Measurements from ENCODE around the gene SEC23IP. TPM values are rescaled to one million over a fixed set of nuclear protein-coding genes. Genes with fewer than 3 reads are reported as not detected.
"Not testable (repeated sequence)": the region's sequence is repeated elsewhere in the genome, so short reads cannot be mapped to it uniquely, and the experiment has no call there.

The SEC23IP gene
- total RNA-seq, 1 experiment from 2014 or later, result 25.6 TPM

DNA sequence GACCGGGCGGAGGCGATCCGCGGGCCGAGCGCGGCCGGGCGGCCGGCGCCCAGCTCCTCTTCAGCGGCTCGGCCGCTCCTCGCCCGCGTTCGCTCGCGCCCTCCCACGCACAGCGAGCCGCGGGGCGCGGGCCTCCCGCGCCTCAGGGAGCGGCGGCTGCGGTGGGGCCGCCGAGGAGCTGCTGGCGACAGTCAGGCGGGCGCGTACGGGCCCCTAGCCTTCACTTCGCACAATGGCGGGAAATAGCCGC lies 20.0 kb upstream of the SEC23IP start, which contains the start of gene MCMBP:
Gene MCMBP, minus strand, starts transcription at position 234 of the 250 bp plus-strand sequence. CDS start 259 bp downstream, outside the sequence.
- in situ Hi-C loops (cut with HindIII; ENCODE audit: low pct_unique_long_range_greater_than_20kb, low sequenced_read_pairs), result no loop called here
- no peak for DNase-seq (ENCODE audit: low read depth, low spot score)

DNA sequence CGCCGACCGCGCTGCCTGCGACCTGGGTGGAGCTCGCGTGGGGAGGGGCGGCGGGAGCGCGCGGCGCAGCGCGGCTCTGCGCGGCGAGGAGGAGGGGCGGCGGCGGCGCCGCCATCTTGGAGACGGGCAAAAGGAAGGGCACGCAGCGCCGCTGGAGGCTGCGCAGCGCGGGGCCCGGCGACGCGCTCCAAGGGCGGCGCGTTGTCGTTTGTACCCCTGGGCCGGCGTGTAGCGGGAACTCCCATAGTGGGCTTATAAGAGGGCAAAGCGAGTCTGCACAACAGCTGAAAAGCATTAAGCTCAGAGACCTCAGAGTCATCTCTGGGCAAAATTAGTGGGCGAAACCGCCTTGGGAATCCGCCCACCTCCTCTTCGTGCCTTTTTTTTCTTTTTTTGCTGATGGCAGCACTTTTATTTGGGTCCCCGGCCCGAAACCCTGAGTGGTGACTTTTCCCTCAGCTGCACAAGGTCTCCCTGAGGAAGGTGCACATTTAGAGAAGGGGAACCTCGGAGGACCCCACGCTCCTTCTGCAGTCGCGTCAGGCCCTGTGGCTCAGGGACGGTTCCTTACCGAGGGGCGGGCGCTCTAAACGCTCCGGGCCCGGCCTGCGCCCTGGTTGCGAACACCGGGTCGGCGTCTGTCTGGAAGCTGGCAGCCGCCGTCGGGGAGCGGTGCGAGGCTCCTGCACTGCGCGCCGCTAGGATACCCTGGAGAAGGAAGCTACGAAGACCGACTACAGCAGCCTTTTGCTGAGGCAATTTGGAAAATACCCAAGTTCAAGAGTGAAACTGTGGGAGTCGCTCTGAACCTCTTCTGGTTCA lies 19.5 kb upstream of the SEC23IP start:
- in situ Hi-C loops (cut with HindIII; ENCODE audit: low pct_unique_long_range_greater_than_20kb, low sequenced_read_pairs), result no loop called here
- DNase-seq (ENCODE audit: low read depth, low spot score), result peak; percentile 79

GRCh38 chr10:119878524-119878923 lies 14.0 kb upstream of the SEC23IP start:
- no peak for DNase-seq (ENCODE audit: low read depth, low spot score)
- in situ Hi-C loops (cut with HindIII; ENCODE audit: low pct_unique_long_range_greater_than_20kb, low sequenced_read_pairs), result no loop called here

DNA sequence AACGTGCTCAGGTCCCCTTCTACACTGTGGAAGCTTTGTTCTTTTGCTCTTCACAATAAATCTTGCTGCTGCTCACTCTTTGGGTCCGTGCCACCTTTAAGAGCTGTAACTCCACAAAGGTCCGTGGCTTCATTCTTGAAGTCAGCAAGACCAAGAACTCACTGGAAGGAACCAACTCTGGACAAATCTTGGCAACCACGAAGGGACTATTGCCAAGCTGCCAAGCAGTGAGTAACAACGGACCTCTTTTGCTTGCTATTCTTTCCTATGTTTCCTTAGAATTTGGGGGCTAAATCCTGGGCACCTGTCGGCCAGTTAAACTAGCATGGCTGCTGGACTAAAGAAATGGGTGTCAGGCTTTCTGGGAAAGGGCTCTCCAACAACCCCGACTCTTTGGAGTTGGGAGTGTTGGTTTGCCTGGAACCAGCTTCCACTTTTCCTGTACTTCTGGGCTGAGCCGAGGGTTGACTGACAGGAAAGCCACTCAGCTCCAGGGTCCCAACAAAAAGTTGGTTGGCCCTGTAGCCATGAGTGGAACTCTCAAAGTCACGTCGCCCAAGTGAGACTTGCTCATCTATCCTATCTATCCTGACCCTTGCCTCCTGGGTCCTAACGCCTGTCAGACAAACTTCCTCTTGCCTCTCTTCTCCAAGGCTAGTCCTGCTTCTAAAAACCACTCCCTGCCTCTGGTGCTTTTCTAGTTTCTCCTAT lies 8.5 kb upstream of the SEC23IP start:
- in situ Hi-C loops (cut with HindIII; ENCODE audit: low pct_unique_long_range_greater_than_20kb, low sequenced_read_pairs); DNase-seq (ENCODE audit: low read depth, low spot score): not testable (repeated sequence)

GRCh38 chr10:119886070-119886469 lies 6.5 kb upstream of the SEC23IP start:
- DNase-seq (ENCODE audit: low read depth, low spot score); in situ Hi-C loops (cut with HindIII; ENCODE audit: low pct_unique_long_range_greater_than_20kb, low sequenced_read_pairs): not testable (repeated sequence)

DNA sequence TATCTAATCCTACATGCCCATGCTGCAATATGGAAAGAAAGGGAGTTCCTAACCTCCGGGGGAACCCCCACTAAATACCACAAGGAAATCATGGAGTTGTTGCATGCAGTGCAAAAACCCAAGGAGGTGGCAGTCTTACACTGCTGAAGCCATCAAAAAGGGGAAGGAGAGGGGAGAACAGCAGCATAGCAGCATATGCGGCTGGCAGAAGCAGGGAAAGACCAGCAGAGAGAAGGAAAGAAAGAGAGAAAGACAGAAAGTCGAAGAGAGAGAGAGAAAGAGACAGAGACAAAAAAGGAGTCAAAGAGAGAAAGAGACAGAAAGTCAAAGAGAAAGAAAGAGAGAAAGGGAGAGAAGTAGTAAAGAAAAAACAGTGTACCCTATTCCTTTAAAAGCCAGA lies 3.8 kb upstream of the SEC23IP start:
- in situ Hi-C loops (cut with HindIII; ENCODE audit: low pct_unique_long_range_greater_than_20kb, low sequenced_read_pairs), result not testable (repeated sequence)

DNA sequence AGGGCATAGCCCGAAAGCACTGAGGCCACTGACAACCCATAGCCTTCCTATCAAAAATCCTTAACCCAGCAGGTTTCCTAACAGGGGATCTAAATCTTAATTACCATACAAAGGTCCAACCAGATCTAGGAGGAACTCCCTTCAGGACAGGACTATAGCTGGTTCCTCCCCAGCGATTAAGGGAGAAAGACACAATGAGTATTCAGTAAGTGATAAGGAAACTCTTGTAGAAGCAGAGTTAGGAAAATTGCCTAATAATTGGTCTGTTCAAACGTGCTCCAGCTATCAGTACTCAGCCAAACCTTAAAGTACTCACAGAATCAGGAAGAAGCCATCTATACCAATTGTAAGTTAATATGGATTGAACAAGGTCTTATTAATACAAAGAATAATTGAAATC lies 3.3 kb upstream of the SEC23IP start:
- in situ Hi-C loops (cut with HindIII; ENCODE audit: low pct_unique_long_range_greater_than_20kb, low sequenced_read_pairs); DNase-seq (ENCODE audit: low read depth, low spot score): not testable (repeated sequence)

More for the DNA sequence above, 3.8 kb upstream of the SEC23IP start:
- DNase-seq (ENCODE audit: low read depth, low spot score), result not testable (repeated sequence)

GRCh38 chr10:119890307-119890706 lies 2.2 kb upstream of the SEC23IP start:
- DNase-seq (ENCODE audit: low read depth, low spot score); in situ Hi-C loops (cut with HindIII; ENCODE audit: low pct_unique_long_range_greater_than_20kb, low sequenced_read_pairs): not testable (repeated sequence)

- in situ Hi-C loops (cut with HindIII; ENCODE audit: low pct_unique_long_range_greater_than_20kb, low sequenced_read_pairs), result not testable (repeated sequence)
Measured at GRCh38 chr10:119891849-119892187, 712 bp upstream of the SEC23IP start.

DNA sequence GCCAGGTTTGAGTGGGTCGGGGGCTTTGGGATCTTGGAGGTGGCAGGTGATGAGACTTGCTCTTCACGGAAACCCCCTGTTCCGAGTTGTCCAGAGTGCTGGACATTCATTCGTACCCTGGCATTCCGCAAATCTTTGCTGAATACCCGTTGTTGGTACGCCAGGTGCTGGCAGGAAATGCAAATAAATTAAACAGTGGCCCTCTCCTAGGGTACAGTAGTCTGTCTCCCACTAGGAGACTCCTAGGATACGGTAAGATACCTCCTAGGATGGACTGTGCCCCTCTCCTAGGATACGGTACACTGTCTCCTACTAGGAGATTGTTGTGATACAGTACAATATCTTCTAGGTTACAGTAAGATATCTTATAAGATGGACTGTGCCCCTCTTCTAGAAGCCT lies 544 bp downstream of the SEC23IP start:
- in situ Hi-C loops (cut with HindIII; ENCODE audit: low pct_unique_long_range_greater_than_20kb, low sequenced_read_pairs), result no loop called here
- no peak for DNase-seq (ENCODE audit: low read depth, low spot score)

More at GRCh38 chr10:119891849-119892187, 712 bp upstream of the SEC23IP start:
- DNase-seq (ENCODE audit: low read depth, low spot score), result not testable (repeated sequence)

- DNase-seq (ENCODE audit: low read depth, low spot score), result no peak
- in situ Hi-C loops (cut with HindIII; ENCODE audit: low pct_unique_long_range_greater_than_20kb, low sequenced_read_pairs), result no loop called here
Measured at GRCh38 chr10:119893845-119894427, 1.4 kb downstream of the SEC23IP start.

GRCh38 chr10:119896061-119896655 lies 3.6 kb downstream of the SEC23IP start:
- in situ Hi-C loops (cut with HindIII; ENCODE audit: low pct_unique_long_range_greater_than_20kb, low sequenced_read_pairs), result no loop called here
- no peak for DNase-seq (ENCODE audit: low read depth, low spot score)

- in situ Hi-C loops (cut with HindIII; ENCODE audit: low pct_unique_long_range_greater_than_20kb, low sequenced_read_pairs), result no loop called here
- no peak for DNase-seq (ENCODE audit: low read depth, low spot score)
Measured at GRCh38 chr10:119896937-119897770, 4.6 kb downstream of the SEC23IP start.

GRCh38 chr10:119898577-119898976 lies 6.0 kb downstream of the SEC23IP start:
- in situ Hi-C loops (cut with HindIII; ENCODE audit: low pct_unique_long_range_greater_than_20kb, low sequenced_read_pairs), result no loop called here
- DNase-seq (ENCODE audit: low read depth, low spot score), result no peak

- no peak for DNase-seq (ENCODE audit: low read depth, low spot score)
- in situ Hi-C loops (cut with HindIII; ENCODE audit: low pct_unique_long_range_greater_than_20kb, low sequenced_read_pairs), result no loop called here
Measured at GRCh38 chr10:119903946-119904666, 11.6 kb downstream of the SEC23IP start.

- in situ Hi-C loops (cut with HindIII; ENCODE audit: low pct_unique_long_range_greater_than_20kb, low sequenced_read_pairs), result not testable (repeated sequence)
Measured at GRCh38 chr10:119907695-119908094, 15.2 kb downstream of the SEC23IP start.

DNA sequence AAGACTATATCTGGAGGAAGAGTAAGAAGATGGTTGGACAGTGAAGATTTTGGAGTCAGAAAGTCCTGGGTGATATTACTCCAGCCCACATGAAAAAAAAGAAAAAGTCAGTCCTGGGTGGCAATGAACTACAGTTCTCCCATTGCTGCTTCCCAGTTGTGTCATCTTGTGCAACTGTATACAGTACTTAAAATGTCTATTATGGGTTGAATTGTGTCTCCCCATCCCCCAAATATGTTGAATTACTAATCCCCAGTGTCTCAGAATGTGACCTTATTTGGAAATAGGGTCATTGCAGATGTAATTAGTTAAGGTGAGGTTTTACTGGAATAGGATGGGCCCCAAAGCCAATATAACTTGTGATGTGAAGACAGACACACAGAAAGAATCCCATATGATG lies 15.6 kb downstream of the SEC23IP start:
- in situ Hi-C loops (cut with HindIII; ENCODE audit: low pct_unique_long_range_greater_than_20kb, low sequenced_read_pairs), result no loop called here
- no peak for DNase-seq (ENCODE audit: low read depth, low spot score)

More at GRCh38 chr10:119907695-119908094, 15.2 kb downstream of the SEC23IP start:
- not testable (repeated sequence) for DNase-seq (ENCODE audit: low read depth, low spot score)

Data from SK-MEL-5 (cell line).